Common myeloid progenitor, CD34-positive (primary cell): Measurements from ENCODE around the gene TWF2.

ENCODE experiments used
- CTCF ChIA-PET: fragments of 350-600 bp; sonication (Branson Sonifier 250); formaldehyde crosslinking; loops from one replicate; lab custom pipeline; 2021; ENCODE audit warnings: antibody characterized with exemption; lab: Charles Lee
- POLR2A ChIA-PET: fragments of 350-600 bp; sonication (Branson Sonifier 250); formaldehyde crosslinking; loops from one replicate; lab custom pipeline; 2021; ENCODE audit warnings: antibody characterized with exemption; lab: Charles Lee
- DNase-seq, 3 donors: peaks; one replicate each; pipeline versions ENCODE4 v3.0.0 to v3.0.0-alpha.2; 2013
- H3K27ac ChIP-seq, 2 experiments: 1 replicate in 1 of 2; 2 replicates in 1 of 2; pipeline ENCODE4 v1.7.0; 2013; ENCODE audit warnings: inconsistent platforms in 2 of 2, low read length in 2 of 2, mild to moderate bottlenecking in 2 of 2, low read depth in 1 of 2, moderate library complexity in 1 of 2; ENCODE audit not compliant: severe bottlenecking in 2 of 2, insufficient read depth in 1 of 2, poor library complexity in 1 of 2
- H3K27me3 ChIP-seq, 5 experiments: replicated peaks in 2 of 5; 1 replicate in 3 of 5; 2 replicates in 2 of 5; pipeline versions ENCODE4 v1.6.1 to v1.7.0; 2013; ENCODE audit warnings: low read length in 4 of 5, mild to moderate bottlenecking in 2 of 5, moderate library complexity in 2 of 5, inconsistent platforms in 1 of 5; ENCODE audit not compliant: insufficient read depth in 5 of 5, control insufficient read depth in 4 of 5
- H3K36me3 ChIP-seq, 4 experiments: 1 replicate in 2 of 4; 2 replicates in 2 of 4; pipeline versions ENCODE4 v1.6.1 to v1.7.0; 2013; ENCODE audit warnings: low read length in 3 of 4, control low read depth in 1 of 4, mild to moderate bottlenecking in 1 of 4; ENCODE audit not compliant: control insufficient read depth in 4 of 4, insufficient read depth in 4 of 4
- H3K4me1 ChIP-seq, 4 experiments: 1 replicate in 3 of 4; 2 replicates in 1 of 4; pipeline versions ENCODE4 v1.6.1 to v1.7.1; 2013; ENCODE audit warnings: low read length in 3 of 4, mild to moderate bottlenecking in 3 of 4, control low read depth in 1 of 4, inconsistent platforms in 1 of 4, moderate library complexity in 1 of 4; ENCODE audit not compliant: control insufficient read depth in 4 of 4, insufficient read depth in 4 of 4; ENCODE audit errors: control extremely low read depth in 1 of 4
- H3K4me3 ChIP-seq, 7 experiments: 1 replicate in 4 of 7; 2 replicates in 3 of 7; pipeline versions ENCODE4 v1.5.1 to v1.7.0; 2013; ENCODE audit warnings: mild to moderate bottlenecking in 7 of 7, low read length in 6 of 7, moderate library complexity in 6 of 7, inconsistent platforms in 2 of 7, low read depth in 2 of 7, control low read depth in 1 of 7; ENCODE audit not compliant: insufficient read depth in 4 of 7, control insufficient read depth in 1 of 7; ENCODE audit errors: extremely low read depth in 1 of 7
- H3K9me3 ChIP-seq, 5 experiments: 1 replicate in 4 of 5; 2 replicates in 1 of 5; pipeline versions ENCODE4 v1.6.1 to v1.7.1; 2013; ENCODE audit warnings: low read length in 4 of 5, mild to moderate bottlenecking in 2 of 5, inconsistent platforms in 1 of 5, low read depth in 1 of 5, moderate library complexity in 1 of 5; ENCODE audit not compliant: control insufficient read depth in 4 of 5, insufficient read depth in 2 of 5; ENCODE audit errors: control extremely low read depth in 1 of 5
- WGBS: methylation state at CpG from one replicate; pipeline ENCODE4 v1.1.5; 2013; ENCODE audit not compliant: insufficient coverage; 5-methylcytosine and 5-hydroxymethylcytosine counted together

Gene TWF2

DNA sequence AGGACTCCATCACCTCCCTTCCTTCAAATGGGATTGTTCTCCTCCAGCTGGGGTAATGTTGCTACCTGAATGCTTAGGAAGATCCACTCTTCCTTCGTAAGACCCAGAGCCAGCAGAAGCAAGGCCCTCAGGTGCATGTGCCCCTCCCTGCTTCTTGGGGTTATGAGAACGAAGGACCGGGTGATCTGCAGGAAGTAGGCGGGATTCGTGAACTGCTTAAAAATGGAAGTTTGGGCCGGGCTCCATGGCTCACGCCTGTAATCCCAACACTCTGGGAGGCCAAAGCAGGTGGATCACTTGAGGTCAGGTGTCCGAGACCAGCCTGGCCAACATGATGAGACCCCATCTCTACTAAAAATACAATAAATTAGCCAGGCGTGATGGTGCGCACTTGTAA is 21.6 kb downstream of the TWF2 start:
- Histone ChIP-seq H3K4me3 (peak overlapping the region in 3 of 7 experiments; percentile 12 to 45 (median 35)), H3K36me3 (peaks cover 2 to 32% (median 29%) of the 10 kb centered on the region in 4 experiments), H3K27ac (no peak overlapping the region), H3K27me3 (no peaks in the 10 kb centered on the region), H3K4me1 (peaks cover 10 to 61% (median 45%) of the 10 kb centered on the region in 4 experiments), H3K9me3 (no peaks in the 10 kb centered on the region)
- peak; percentile 36 to 56 (median 38) for DNase-seq
- WGBS: 28% methylated on average over 9 of the region's 10 CpGs
- POLR2A ChIA-PET: interaction anchor here (1.1 kb wide), 1 partner anchor 8 kb away, joined by 4 read pairs; the partner anchor contains the start of gene TLR9
- CTCF ChIA-PET: interaction anchor here (1.1 to 14.2 kb wide), 6 partner anchors 13 to 123 kb away, joined by 3 to 122 read pairs (median 34); partner anchors contain the start of gene GLYCTK

GRCh38 chr3:52216585-52217408 is 22.2 kb downstream of the TWF2 start:
- DNase-seq: peak; percentile 71 to 83 (median 75)
- Histone ChIP-seq H3K4me1 (peaks cover 10 to 55% (median 41%) of the 10 kb centered on the region in 4 experiments), H3K36me3 (peaks cover 5 to 38% (median 32%) of the 10 kb centered on the region in 4 experiments), H3K9me3 (no peaks in the 10 kb centered on the region), H3K27me3 (no peaks in the 10 kb centered on the region), H3K4me3 (peak overlapping the region in 4 of 7 experiments; percentile 12 to 45 (median 25)), H3K27ac (peak overlapping the region; percentile 12 to 21)
- POLR2A ChIA-PET: interaction anchor here (1.1 kb wide), 1 partner anchor 9 kb away, joined by 4 read pairs; the partner anchor contains the start of gene TLR9
- CTCF ChIA-PET: interaction anchor here (1.0 to 14.2 kb wide), 5 partner anchors 14 to 124 kb away, joined by 3 to 122 read pairs (median 4); no protein-coding TSS in a partner anchor
- WGBS: 37% methylated on average over 12 of the region's 13 CpGs

GRCh38 chr3:52215351-52215750 is 23.6 kb downstream of the TWF2 start:
- Histone ChIP-seq H3K4me1 (peaks cover 10 to 47% (median 35%) of the 10 kb centered on the region in 4 experiments), H3K9me3 (no peaks in the 10 kb centered on the region), H3K27ac (no peak overlapping the region), H3K36me3 (peaks cover 12 to 51% (median 45%) of the 10 kb centered on the region in 4 experiments), H3K4me3 (no peak overlapping the region), H3K27me3 (no peaks in the 10 kb centered on the region)
- ChIA-PET POLR2A (interaction anchor here (0.6 to 1.1 kb wide), 2 partner anchors 65 to 235 kb away, joined by 3 to 5 read pairs; no protein-coding TSS in a partner anchor), CTCF (interaction anchor here (1.0 to 14.2 kb wide), 5 partner anchors 10 to 125 kb away, joined by 3 to 122 read pairs (median 4); no protein-coding TSS in a partner anchor)
- no peak for DNase-seq
- 100% methylated on average over 4 of the region's 7 CpGs for WGBS

- no peaks in the 10 kb centered on the region for H3K27me3 ChIP-seq
- H3K27ac ChIP-seq: no peak overlapping the region
- peaks cover 10 to 36% (median 35%) of the 10 kb centered on the region in 4 experiments for H3K4me1 ChIP-seq
- H3K9me3 ChIP-seq: no peaks in the 10 kb centered on the region
- ChIA-PET POLR2A (no interaction called here), CTCF (interaction anchor here (14.2 kb wide), 1 partner anchor 127 kb away, joined by 122 read pairs; no protein-coding TSS in a partner anchor)
- peaks cover 21 to 63% (median 57%) of the 10 kb centered on the region in 4 experiments for H3K36me3 ChIP-seq
- no peak for DNase-seq
- no peak overlapping the region for H3K4me3 ChIP-seq
These were observed 25.1 kb downstream of the TWF2 start for GRCh38 chr3:52213901-52214300.

- 83% methylated on average over 5 of the region's 8 CpGs for WGBS
- H3K36me3 ChIP-seq: peaks cover 24 to 72% (median 66%) of the 10 kb centered on the region in 4 experiments
- H3K9me3 ChIP-seq: no peaks in the 10 kb centered on the region
- H3K27me3 ChIP-seq: no peaks in the 10 kb centered on the region
- ChIA-PET CTCF (interaction anchor here (1.3 to 2.8 kb wide), 2 partner anchors 9 to 11 kb away, joined by 3 to 9 read pairs; no protein-coding TSS in a partner anchor), POLR2A (no interaction called here)
- H3K4me1 ChIP-seq: peaks cover 10 to 27% (median 26%) of the 10 kb centered on the region in 4 experiments
- H3K27ac ChIP-seq: no peak overlapping the region
- no peak overlapping the region for H3K4me3 ChIP-seq
- no peak for DNase-seq
These were observed 26.0 kb downstream of the TWF2 start for GRCh38 chr3:52213005-52213404.

- H3K36me3 ChIP-seq: peaks cover 30 to 83% (median 75%) of the 10 kb centered on the region in 4 experiments
- WGBS: 98% methylated on average over 17 of the region's 18 CpGs
- H3K9me3 ChIP-seq: no peaks in the 10 kb centered on the region
These were observed 27.6 kb downstream of the TWF2 start for GRCh38 chr3:52211268-52211891.

More at GRCh38 chr3:52211268-52211891, 27.6 kb downstream of the TWF2 start:
- H3K27ac ChIP-seq: no peak overlapping the region
- H3K4me1 ChIP-seq: peaks cover 1 to 11% (median 10%) of the 10 kb centered on the region in 4 experiments
- ChIA-PET POLR2A (no interaction called here), CTCF (interaction anchor here (1.2 to 2.8 kb wide), 4 partner anchors 8 to 20 kb away, joined by 3 to 9 read pairs (median 4); no protein-coding TSS in a partner anchor)
- H3K27me3 ChIP-seq: no peaks in the 10 kb centered on the region
- no peak overlapping the region for H3K4me3 ChIP-seq
- DNase-seq: no peak
